Measurements from ENCODE around the gene EDAR. TPM values are rescaled to one million over a fixed set of nuclear protein-coding genes. Genes with fewer than 3 reads are reported as not detected.

Gene EDAR
- polyA plus RNA-seq, 3 donors, result not detected

DNA sequence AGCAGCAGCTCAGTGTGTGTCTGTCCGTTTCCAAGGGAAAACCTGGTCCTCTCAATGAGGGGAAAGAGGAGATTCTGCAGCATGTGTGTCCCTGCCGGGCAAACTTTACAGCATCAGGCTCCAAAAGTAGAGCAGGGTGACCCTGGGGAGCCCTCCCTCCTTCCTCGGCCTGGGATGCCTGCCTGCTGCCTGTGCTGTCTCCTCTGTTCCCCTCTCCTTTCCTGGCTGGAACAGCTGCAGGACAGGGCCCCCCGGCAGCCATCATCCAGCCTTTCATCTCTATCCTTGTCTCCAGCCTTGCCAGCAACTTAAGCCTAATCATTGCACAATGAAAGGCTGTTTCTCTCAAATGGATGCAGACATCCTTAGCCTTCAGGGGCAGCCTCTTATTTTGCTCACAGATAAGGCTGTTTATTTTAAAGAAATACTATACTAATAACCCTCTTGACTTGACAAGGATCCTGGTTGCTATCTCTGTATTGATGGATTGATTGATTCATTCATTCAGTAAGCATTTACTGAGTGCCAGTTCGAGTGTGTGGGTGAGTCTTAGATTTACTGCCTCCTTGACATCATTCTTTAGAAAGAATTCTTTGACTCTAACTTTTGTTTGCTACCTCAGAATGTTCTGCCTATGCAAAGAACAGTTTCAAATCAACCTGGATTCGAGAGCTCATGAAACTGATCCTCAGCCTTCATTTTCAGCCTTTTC is 40.6 kb upstream of the EDAR start:
- peaks cover 2 to 5% (median 4%) of the 10 kb centered on the region in 3 donors for H3K27me3 Mint-ChIP-seq (ENCODE audit: low read depth in 3 of 3)
- no peak overlapping the region for H3K9ac ChIP-seq (ENCODE audit: insufficient read depth, low read length, poor library complexity, severe bottlenecking)
- no peak overlapping the region for H3K27ac ChIP-seq (ENCODE audit: low read depth in 1 of 2, low read length in 2 of 2)
- H3K4me3 ChIP-seq (replicated peaks in 1 of 3; ENCODE audit: low read depth in 2 of 3, low read length in 3 of 3), result no peak overlapping the region
- no peaks in the 10 kb centered on the region for H3K79me2 ChIP-seq (ENCODE audit: insufficient read depth, low read length)
- no peak for TF ChIP-seq CTCF (IDR thresholded peaks at IDR 0.05)
- H3K4me2 ChIP-seq (replicated peaks; ENCODE audit: extremely low read depth, low read length, poor library complexity, severe bottlenecking), result no peak overlapping the region
- no peaks in the 10 kb centered on the region for H4K20me1 ChIP-seq (ENCODE audit: insufficient read depth, low read length)
- H3K4me3 Mint-ChIP-seq, result no peak overlapping the region
- H3K27ac Mint-ChIP-seq, result peak overlapping the region in 1 of 7 donors; percentile 67
- no peak for DNase-seq
- intact Hi-C loops (cut with micrococcal nuclease), result no loop called here
- H3K9me3 Mint-ChIP-seq, result peaks cover 0 to 4% (median 0%) of the 10 kb centered on the region in 7 donors
- peaks cover 16 to 18% of the 10 kb centered on the region in 2 donors for H3K4me1 ChIP-seq (ENCODE audit: control insufficient read depth in 1 of 2, insufficient read depth in 2 of 2, low read length in 2 of 2)
- H3K27me3 ChIP-seq (ENCODE audit: control insufficient read depth in 2 of 2, insufficient read depth in 2 of 2, low read length in 2 of 2), result no peaks in the 10 kb centered on the region
- H2AFZ ChIP-seq (ENCODE audit: insufficient read depth, low read depth, low read length, poor library complexity, severe bottlenecking), result peak overlapping the region; percentile 35
- H3K36me3 Mint-ChIP-seq, result no peaks in the 10 kb centered on the region
- peaks cover 23% of the 10 kb centered on the region for H3K4me1 Mint-ChIP-seq
- 95% methylated on average over 5 of the region's 6 CpGs for WGBS (ENCODE audit: insufficient coverage)
- H3K9me3 ChIP-seq (replicated peaks in 1 of 2; ENCODE audit: control insufficient read depth in 1 of 2, insufficient read depth in 1 of 2, low read length in 2 of 2), result no peaks in the 10 kb centered on the region
- H3K36me3 ChIP-seq (replicated peaks in 1 of 2; ENCODE audit: control insufficient read depth in 1 of 2, insufficient read depth in 2 of 2, low read length in 2 of 2), result no peaks in the 10 kb centered on the region

DNA sequence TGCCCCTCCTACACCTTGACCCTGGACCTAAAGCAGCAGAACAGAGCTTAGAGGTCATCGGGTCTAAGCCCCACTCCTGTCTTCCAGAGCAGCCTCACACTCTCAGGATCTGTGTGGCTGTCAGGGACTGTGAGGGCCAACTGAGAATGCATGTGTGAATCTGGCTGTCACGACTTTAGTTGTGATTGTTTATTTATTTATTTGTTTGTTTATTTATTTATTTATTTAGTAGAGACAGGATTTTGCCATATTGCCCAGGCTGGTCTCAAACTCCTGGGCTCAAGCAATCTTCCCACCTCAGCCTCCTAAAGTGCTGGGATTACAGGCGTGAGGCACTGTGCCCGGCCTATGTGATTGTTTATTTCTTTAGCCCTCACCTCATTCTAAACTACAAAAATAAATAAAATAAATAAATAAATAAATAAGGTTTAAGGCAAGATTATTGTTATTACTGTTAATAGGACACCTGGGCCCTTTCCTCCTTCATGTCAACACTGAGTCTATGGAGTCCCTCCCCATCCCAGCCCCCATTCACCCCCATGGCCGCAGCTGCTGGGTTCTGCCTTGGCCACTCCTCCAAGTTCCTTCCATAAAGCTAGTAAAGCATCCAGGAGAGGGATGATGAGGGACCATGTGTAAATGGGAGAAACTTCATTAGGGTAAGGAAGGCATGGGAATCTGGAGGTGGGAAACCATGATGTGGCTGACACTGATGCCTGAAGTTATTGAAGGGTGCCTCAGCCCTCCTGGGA is 39.9 kb upstream of the EDAR start:
- H3K4me1 Mint-ChIP-seq, result peaks cover 23% of the 10 kb centered on the region

More for the DNA sequence above, 39.9 kb upstream of the EDAR start:
- peak overlapping the region in 1 of 7 donors; percentile 66 for H3K27ac Mint-ChIP-seq
- no peak overlapping the region for H2AFZ ChIP-seq (ENCODE audit: insufficient read depth, low read depth, low read length, poor library complexity, severe bottlenecking)
- H3K4me3 ChIP-seq (replicated peaks in 1 of 3; ENCODE audit: low read depth in 2 of 3, low read length in 3 of 3), result no peak overlapping the region
- H3K36me3 Mint-ChIP-seq, result no peaks in the 10 kb centered on the region
- no peak overlapping the region for H3K27ac ChIP-seq (ENCODE audit: low read depth in 1 of 2, low read length in 2 of 2)
- TF ChIP-seq CTCF (IDR thresholded peaks at IDR 0.05), result no peak
- H3K79me2 ChIP-seq (ENCODE audit: insufficient read depth, low read length), result no peaks in the 10 kb centered on the region
- peaks cover 0 to 4% (median 0%) of the 10 kb centered on the region in 7 donors for H3K9me3 Mint-ChIP-seq
- no peaks in the 10 kb centered on the region for H3K27me3 ChIP-seq (ENCODE audit: control insufficient read depth in 2 of 2, insufficient read depth in 2 of 2, low read length in 2 of 2)
- intact Hi-C loops (cut with micrococcal nuclease), result no loop called here
- H4K20me1 ChIP-seq (ENCODE audit: insufficient read depth, low read length), result no peaks in the 10 kb centered on the region
- DNase-seq, result no peak
- H3K9ac ChIP-seq (ENCODE audit: insufficient read depth, low read length, poor library complexity, severe bottlenecking), result no peak overlapping the region
- H3K4me2 ChIP-seq (replicated peaks; ENCODE audit: extremely low read depth, low read length, poor library complexity, severe bottlenecking), result no peak overlapping the region
- H3K36me3 ChIP-seq (replicated peaks in 1 of 2; ENCODE audit: control insufficient read depth in 1 of 2, insufficient read depth in 2 of 2, low read length in 2 of 2), result no peaks in the 10 kb centered on the region
- H3K4me1 ChIP-seq (ENCODE audit: control insufficient read depth in 1 of 2, insufficient read depth in 2 of 2, low read length in 2 of 2), result peaks cover 16 to 18% of the 10 kb centered on the region in 2 donors
- no peak overlapping the region for H3K4me3 Mint-ChIP-seq
- H3K9me3 ChIP-seq (replicated peaks in 1 of 2; ENCODE audit: control insufficient read depth in 1 of 2, insufficient read depth in 1 of 2, low read length in 2 of 2), result no peaks in the 10 kb centered on the region
- no CpG with 5 or more reads among the region's 5 CpGs for WGBS (ENCODE audit: insufficient coverage)
- H3K27me3 Mint-ChIP-seq (ENCODE audit: low read depth in 3 of 3), result peaks cover 2 to 5% (median 4%) of the 10 kb centered on the region in 3 donors
